SKM-1 treated with dmso at 0.1 percent for 144 hours (cell line): ENCODE measurements around the gene BRPF1.

Experiments used
- DNase-seq: peaks from one replicate; lab custom pipeline; 2025; ENCODE audit not compliant: unreplicated experiment; lab: John Stamatoyannopoulos, UW

The BRPF1 gene

GRCh38 chr3:9703240-9703639, 28.3 kb upstream of the BRPF1 start:
- no peak for DNase-seq

- no peak for DNase-seq
Measured at GRCh38 chr3:9703736-9704346, 27.7 kb upstream of the BRPF1 start, which contains the start of gene CPNE9. CPNE9 (plus strand) TSS chr3:9703833; CDS start chr3:9703997, 164 bp downstream.

- DNase-seq, result no peak
Measured at GRCh38 chr3:9704347-9705322, 26.9 kb upstream of the BRPF1 start.

- DNase-seq, result no peak
Measured at GRCh38 chr3:9710174-9710739, 21.3 kb upstream of the BRPF1 start.

GRCh38 chr3:9712415-9712814, 19.1 kb upstream of the BRPF1 start:
- DNase-seq, result no peak

- no peak for DNase-seq
Measured at GRCh38 chr3:9713142-9713541, 18.4 kb upstream of the BRPF1 start.

- no peak for DNase-seq
Measured at GRCh38 chr3:9715136-9715535, 16.4 kb upstream of the BRPF1 start.

GRCh38 chr3:9715764-9716437, 15.6 kb upstream of the BRPF1 start:
- peak; percentile 88 for DNase-seq

GRCh38 chr3:9716801-9717555, 14.6 kb upstream of the BRPF1 start:
- no peak for DNase-seq

GRCh38 chr3:9717563-9717962, 14.0 kb upstream of the BRPF1 start:
- DNase-seq, result no peak

GRCh38 chr3:9718118-9718517, 13.4 kb upstream of the BRPF1 start:
- DNase-seq, result no peak

GRCh38 chr3:9721015-9721699, 10.4 kb upstream of the BRPF1 start:
- DNase-seq, result no peak

GRCh38 chr3:9721700-9722060, 9.9 kb upstream of the BRPF1 start:
- DNase-seq, result peak; percentile 16

- no peak for DNase-seq
Measured at GRCh38 chr3:9725775-9726515, 5.6 kb upstream of the BRPF1 start.

- DNase-seq, result no peak
Measured at GRCh38 chr3:9727041-9727595, 4.4 kb upstream of the BRPF1 start.

GRCh38 chr3:9727743-9728142, 3.8 kb upstream of the BRPF1 start:
- no peak for DNase-seq

- no peak for DNase-seq
Measured at GRCh38 chr3:9729419-9729818, 2.1 kb upstream of the BRPF1 start.

- DNase-seq, result no peak
Measured at GRCh38 chr3:9730657-9731205, 804 bp upstream of the BRPF1 start.
